Caco-2 (cell line): ENCODE measurements around the gene DIRAS1. TPM values are rescaled to one million over a fixed set of nuclear protein-coding genes. Genes with fewer than 3 reads are reported as not detected.

ENCODE experiments used
- BruUV-seq: library from RNA; stranded (reverse); fragments of 400-500 nt; replicated peaks from 2 replicates; lab custom pipeline; 2021; lab: Mats Ljungman, UMichigan
- CTCF ChIA-PET: fragments of 300-600 bp; sonication (Branson Sonifier 250); formaldehyde crosslinking; loops from one replicate; lab custom pipeline; 2022; ENCODE audit warnings: antibody characterized with exemption; lab: Charles Lee
- POLR2A ChIA-PET: fragments of 300-600 bp; sonication (Branson Sonifier 250); formaldehyde crosslinking; loops from one replicate; lab custom pipeline; 2022; ENCODE audit warnings: antibody characterized with exemption; lab: Charles Lee
- DNase-seq, 2 experiments: peaks; one replicate each; pipeline versions ENCODE4 v3.0.0 to v3.0.0-alpha.2; 2020 to 2022
- H3K27me3 ChIP-seq: replicated peaks from 2 replicates; pipeline ENCODE4 v1.6.0; 2011; ENCODE audit warnings: low read length; ENCODE audit not compliant: control insufficient read depth, insufficient read depth
- H3K36me3 ChIP-seq: 2 replicates; pipeline ENCODE4 v1.5.1; 2011; ENCODE audit warnings: low read length; ENCODE audit not compliant: control insufficient read depth, insufficient read depth
- H3K4me1 ChIP-seq: fragments of 250-450 bp; sonication (Bioruptor Pico); 2 replicates; pipeline ENCODE4 v1.5.1; 2020; ENCODE audit warnings: mild to moderate bottlenecking
- H3K4me3 ChIP-seq: 2 replicates; pipeline ENCODE4 v1.5.1; 2011; ENCODE audit warnings: low read depth, mild to moderate bottlenecking, control low read depth, low read length
- H3K9me3 ChIP-seq: fragments of 250-450 bp; sonication (Bioruptor Pico); 2 replicates; pipeline ENCODE4 v1.5.1; 2020; ENCODE audit warnings: mild to moderate bottlenecking, moderate library complexity
- H3K27ac Mint-ChIP-seq: one replicate; pipeline ENCODE4 v1.8.0; 2022; ENCODE audit warnings: mixed read lengths; ENCODE audit not compliant: unreplicated experiment
- H3K27me3 Mint-ChIP-seq: one replicate; pipeline ENCODE4 v1.8.0; 2022; ENCODE audit warnings: mixed read lengths; ENCODE audit not compliant: insufficient read depth, unreplicated experiment
- H3K36me3 Mint-ChIP-seq: one replicate; pipeline ENCODE4 v1.8.0; 2022; ENCODE audit warnings: mild to moderate bottlenecking, mixed read lengths; ENCODE audit not compliant: insufficient read depth, unreplicated experiment
- H3K4me1 Mint-ChIP-seq: one replicate; pipeline ENCODE4 v1.8.0; 2022; ENCODE audit warnings: low read depth, mixed read lengths; ENCODE audit not compliant: unreplicated experiment
- H3K4me3 Mint-ChIP-seq: one replicate; pipeline ENCODE4 v1.8.0; 2022; ENCODE audit warnings: mild to moderate bottlenecking, moderate library complexity, mixed read lengths; ENCODE audit not compliant: unreplicated experiment
- H3K9me3 Mint-ChIP-seq: one replicate; pipeline ENCODE4 v1.8.0; 2022; ENCODE audit warnings: mixed read lengths; ENCODE audit not compliant: unreplicated experiment
- CTCF ChIP-seq, 2 experiments: fragments of 200-600 bp in 1 of 2; IDR thresholded peaks; 1 replicate in 1 of 2; 2 replicates in 1 of 2; pipeline versions ENCODE4 v1.5.1 to v1.8.0; 2011 to 2022; ENCODE audit warnings: antibody characterized with exemption in 1 of 2, control low read depth in 1 of 2, inconsistent platforms in 1 of 2, low read depth in 1 of 2, low read length in 1 of 2, mild to moderate bottlenecking in 1 of 2, moderate library complexity in 1 of 2; ENCODE audit not compliant: insufficient read depth in 1 of 2, severe bottlenecking in 1 of 2, unreplicated experiment in 1 of 2
- intact Hi-C: fragments of 100-400 bp; cut with micrococcal nuclease; formaldehyde crosslinking; loops from one replicate; pipeline ENCODE4 v1.10.0; 2022; ENCODE audit not compliant: unreplicated experiment
- total RNA-seq: library from RNA; stranded (reverse); gene quantifications from 2 replicates; pipeline ENCODE4 v1.2.3, GENCODE V29; 2022

DIRAS1 gene
- total RNA-seq, 1 experiment from 2014 or later, result 2.3 TPM

GRCh38 chr19:2743099-2743498, 21.9 kb upstream of the DIRAS1 start:
- Histone ChIP-seq H3K9me3 (no peaks in the 10 kb centered on the region), H3K4me3 (no peak overlapping the region), H3K4me1 (no peaks in the 10 kb centered on the region), H3K36me3 (no peaks in the 10 kb centered on the region), H3K27me3 (no peaks in the 10 kb centered on the region)
- Mint-ChIP-seq H3K4me3 (no peak overlapping the region), H3K27ac (no peak overlapping the region), H3K4me1 (no peaks in the 10 kb centered on the region), H3K9me3 (no peaks in the 10 kb centered on the region), H3K36me3 (no peaks in the 10 kb centered on the region), H3K27me3 (no peaks in the 10 kb centered on the region)
- TF ChIP-seq CTCF (IDR thresholded peaks at IDR 0.05; ENCODE audit: insufficient read depth in 1 of 2, low read depth in 1 of 2, low read length in 1 of 2, severe bottlenecking in 1 of 2, unreplicated experiment in 1 of 2), result no peak
- intact Hi-C loops, result no loop called here
- ChIA-PET CTCF (no interaction called here), POLR2A (no interaction called here)
- BruUV-seq, result no TSS peak
- DNase-seq, result no peak

- no peaks in the 10 kb centered on the region for H3K4me1 Mint-ChIP-seq
- H3K9me3 ChIP-seq, result no peaks in the 10 kb centered on the region
- no peaks in the 10 kb centered on the region for H3K9me3 Mint-ChIP-seq
- H3K4me3 Mint-ChIP-seq, result peak overlapping the region; percentile 78
- CTCF ChIA-PET, result no interaction called here
- BruUV-seq, result no TSS peak
- no peaks in the 10 kb centered on the region for H3K27me3 ChIP-seq
- no peaks in the 10 kb centered on the region for H3K27me3 Mint-ChIP-seq
- no peak for TF ChIP-seq CTCF (IDR thresholded peaks at IDR 0.05; ENCODE audit: insufficient read depth in 1 of 2, low read depth in 1 of 2, low read length in 1 of 2, severe bottlenecking in 1 of 2, unreplicated experiment in 1 of 2)
- POLR2A ChIA-PET, result no interaction called here
- H3K4me3 ChIP-seq, result no peak overlapping the region
- no peak overlapping the region for H3K27ac Mint-ChIP-seq
- no peaks in the 10 kb centered on the region for H3K4me1 ChIP-seq
- H3K36me3 Mint-ChIP-seq, result no peaks in the 10 kb centered on the region
- intact Hi-C loops, result no loop called here
- no peaks in the 10 kb centered on the region for H3K36me3 ChIP-seq
- DNase-seq, result no peak
Observed at GRCh38 chr19:2740314-2740656, 19.1 kb upstream of the DIRAS1 start.

- DNase-seq, result peak; percentile 99
- Mint-ChIP-seq H3K27ac (peak within 1 kb of the TSS; percentile 63), H3K4me1 (no peaks in the 10 kb centered on the region), H3K4me3 (peak within 1 kb of the TSS; percentile 78), H3K36me3 (no peaks in the 10 kb centered on the region), H3K27me3 (no peaks in the 10 kb centered on the region), H3K9me3 (no peaks in the 10 kb centered on the region)
- Histone ChIP-seq H3K4me1 (no peaks in the 10 kb centered on the region), H3K36me3 (no peaks in the 10 kb centered on the region), H3K27me3 (no peaks in the 10 kb centered on the region), H3K4me3 (peak within 1 kb of the TSS; percentile 70), H3K9me3 (no peaks in the 10 kb centered on the region)
- no peak for TF ChIP-seq CTCF (IDR thresholded peaks at IDR 0.05; ENCODE audit: insufficient read depth in 1 of 2, low read depth in 1 of 2, low read length in 1 of 2, severe bottlenecking in 1 of 2, unreplicated experiment in 1 of 2)
- no TSS peak for BruUV-seq
- intact Hi-C loops, result loop anchor here (2.0 kb wide), 1 partner anchor 45 kb away; the partner anchor contains the start of gene THOP1
- POLR2A ChIA-PET, result no interaction called here
- CTCF ChIA-PET, result no interaction called here
Observed at GRCh38 chr19:2739602-2740313, 18.6 kb upstream of the DIRAS1 start, which contains the start of gene SLC39A3. Gene SLC39A3, minus strand, starts transcription at chr19:2740017. Its CDS starts 2,760 bp downstream, at chr19:2737257.
